ENCODE measurements around the gene CPVL. TPM values are rescaled to one million over a fixed set of nuclear protein-coding genes. Genes with fewer than 3 reads are reported as not detected.

The CPVL gene
- total and polyA plus RNA-seq, 7 experiments from 2014 or later = 0.32 to 88.3 (median 3.0) TPM

GRCh38 chr7:28955718-28956607 is 190.4 kb downstream of the CPVL start:
- ChIA-PET POLR2A (no interaction called here), CTCF (interaction anchor here (1.8 kb wide), 1 partner anchor 29 kb away, joined by 5 read pairs; no protein-coding TSS in a partner anchor)
- intact Hi-C loops (cut with micrococcal nuclease) = loop anchor here in 1 of 2 donors (1.0 to 10.0 kb wide), 2 partner anchors 150 to 1761 kb away; no protein-coding TSS in a partner anchor
- Histone ChIP-seq H3K36me3 (ENCODE audit: control insufficient read depth in 2 of 3, insufficient read depth in 3 of 3, low read length in 3 of 3) (no peaks in the 10 kb centered on the region), H3K4me3 (ENCODE audit: low read length) (no peak overlapping the region), H3K27ac (ENCODE audit: low read depth, low read length) (no peak overlapping the region), H3K27me3 (ENCODE audit: control insufficient read depth in 2 of 2, insufficient read depth in 2 of 2, low read length in 2 of 2) (no peaks in the 10 kb centered on the region), H3K4me1 (ENCODE audit: control insufficient read depth in 2 of 2, insufficient read depth in 2 of 2, low read length in 2 of 2) (peaks cover 0 to 3% of the 10 kb centered on the region in 2 donors), H3K9me3 (ENCODE audit: control insufficient read depth in 2 of 3, low read length in 3 of 3) (no peaks in the 10 kb centered on the region)
- Mint-ChIP-seq H3K9me3 (peaks cover 0 to 1% (median 0%) of the 10 kb centered on the region in 11 donors), H3K4me3 (peak overlapping the region in 5 of 10 donors; percentile 20 to 73 (median 49)), H3K27me3 (peaks cover 61 to 75% (median 68%) of the 10 kb centered on the region in 5 donors), H3K36me3 (no peaks in the 10 kb centered on the region), H3K27ac (no peak overlapping the region), H3K4me1 (peaks cover 4 to 12% (median 8%) of the 10 kb centered on the region in 7 donors)
- ATAC-seq (peak; percentile 47), DNase-seq (peak in 2 of 9 donors; percentile 17 to 37)

- Mint-ChIP-seq H3K27me3 (peaks cover 64 to 75% (median 67%) of the 10 kb centered on the region in 5 donors), H3K4me3 (peak overlapping the region in 4 of 10 donors; percentile 20 to 73 (median 50)), H3K36me3 (no peaks in the 10 kb centered on the region), H3K27ac (no peak overlapping the region), H3K9me3 (peaks cover 0 to 1% (median 0%) of the 10 kb centered on the region in 11 donors), H3K4me1 (peaks cover 4 to 12% (median 8%) of the 10 kb centered on the region in 7 donors)
- DNase-seq (no peak), ATAC-seq (no peak)
- Histone ChIP-seq H3K4me1 (ENCODE audit: control insufficient read depth in 2 of 2, insufficient read depth in 2 of 2, low read length in 2 of 2) (peaks cover 0 to 3% of the 10 kb centered on the region in 2 donors), H3K27me3 (ENCODE audit: control insufficient read depth in 2 of 2, insufficient read depth in 2 of 2, low read length in 2 of 2) (no peaks in the 10 kb centered on the region), H3K36me3 (ENCODE audit: control insufficient read depth in 2 of 3, insufficient read depth in 3 of 3, low read length in 3 of 3) (no peaks in the 10 kb centered on the region), H3K27ac (ENCODE audit: low read depth, low read length) (no peak overlapping the region), H3K9me3 (ENCODE audit: control insufficient read depth in 2 of 3, low read length in 3 of 3) (no peaks in the 10 kb centered on the region), H3K4me3 (ENCODE audit: low read length) (no peak overlapping the region)
- POLR2A ChIA-PET = no interaction called here
- CTCF ChIA-PET = no interaction called here
- intact Hi-C loops (cut with micrococcal nuclease) = loop anchor here in 1 of 2 donors (10.0 kb wide), 1 partner anchor 1761 kb away; no protein-coding TSS in a partner anchor
Observed at GRCh38 chr7:28955356-28955717, 191.0 kb downstream of the CPVL start.

GRCh38 chr7:28954946-28955345 is 191.4 kb downstream of the CPVL start:
- H3K9me3 Mint-ChIP-seq = no peaks in the 10 kb centered on the region
- no peaks in the 10 kb centered on the region for H3K36me3 Mint-ChIP-seq
- H3K9me3 ChIP-seq (ENCODE audit: control insufficient read depth in 2 of 3, low read length in 3 of 3) = no peaks in the 10 kb centered on the region
- peaks cover 4 to 12% (median 8%) of the 10 kb centered on the region in 7 donors for H3K4me1 Mint-ChIP-seq
- POLR2A ChIA-PET = no interaction called here
- CTCF ChIA-PET = no interaction called here
- no peak overlapping the region for H3K27ac ChIP-seq (ENCODE audit: low read depth, low read length)
- no peaks in the 10 kb centered on the region for H3K36me3 ChIP-seq (ENCODE audit: control insufficient read depth in 2 of 3, insufficient read depth in 3 of 3, low read length in 3 of 3)
- H3K4me1 ChIP-seq (ENCODE audit: control insufficient read depth in 2 of 2, insufficient read depth in 2 of 2, low read length in 2 of 2) = peaks cover 0 to 3% of the 10 kb centered on the region in 2 donors
- H3K27ac Mint-ChIP-seq = no peak overlapping the region
- no peaks in the 10 kb centered on the region for H3K27me3 ChIP-seq (ENCODE audit: control insufficient read depth in 2 of 2, insufficient read depth in 2 of 2, low read length in 2 of 2)
- DNase-seq = no peak
- intact Hi-C loops (cut with micrococcal nuclease) = loop anchor here in 1 of 2 donors (10.0 kb wide), 1 partner anchor 1760 kb away; no protein-coding TSS in a partner anchor
- no peak overlapping the region for H3K4me3 ChIP-seq (ENCODE audit: low read length)
- peaks cover 61 to 71% (median 66%) of the 10 kb centered on the region in 5 donors for H3K27me3 Mint-ChIP-seq
- no peak for ATAC-seq
- peak overlapping the region in 3 of 10 donors; percentile 20 to 73 (median 51) for H3K4me3 Mint-ChIP-seq

DNA sequence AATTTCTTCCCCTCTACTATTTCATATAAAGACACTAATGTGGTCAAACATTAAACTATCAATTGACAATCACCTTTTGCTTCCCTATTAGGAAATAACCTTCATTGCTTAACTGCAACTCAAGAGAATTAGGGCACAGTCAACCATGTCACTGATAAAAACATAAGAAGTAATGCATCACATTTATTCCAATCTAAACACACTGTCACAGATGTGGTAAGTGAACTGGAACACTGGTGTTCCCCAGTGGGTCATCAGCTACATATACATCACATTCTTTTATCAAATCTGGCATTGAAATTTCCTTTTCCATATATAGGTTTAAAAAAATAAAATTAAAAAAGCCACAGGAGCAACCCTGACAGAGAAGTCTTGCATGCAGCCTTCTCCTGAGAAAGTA is 191.9 kb downstream of the CPVL start:
- peaks cover 4 to 12% (median 8%) of the 10 kb centered on the region in 7 donors for H3K4me1 Mint-ChIP-seq
- intact Hi-C loops (cut with micrococcal nuclease) = loop anchor here in 1 of 2 donors (10.0 kb wide), 1 partner anchor 1760 kb away; no protein-coding TSS in a partner anchor
- no peaks in the 10 kb centered on the region for H3K9me3 ChIP-seq (ENCODE audit: control insufficient read depth in 2 of 3, low read length in 3 of 3)
- no peak overlapping the region for H3K4me3 Mint-ChIP-seq
- CTCF ChIA-PET = no interaction called here
- H3K27ac Mint-ChIP-seq = no peak overlapping the region
- ATAC-seq (no peak), DNase-seq (no peak)
- peaks cover 0 to 3% of the 10 kb centered on the region in 2 donors for H3K4me1 ChIP-seq (ENCODE audit: control insufficient read depth in 2 of 2, insufficient read depth in 2 of 2, low read length in 2 of 2)
- H3K27me3 Mint-ChIP-seq = peaks cover 57 to 67% (median 64%) of the 10 kb centered on the region in 5 donors
- POLR2A ChIA-PET = no interaction called here
- no peaks in the 10 kb centered on the region for H3K9me3 Mint-ChIP-seq
- H3K4me3 ChIP-seq (ENCODE audit: low read length) = no peak overlapping the region
- H3K27ac ChIP-seq (ENCODE audit: low read depth, low read length) = no peak overlapping the region
- no peaks in the 10 kb centered on the region for H3K27me3 ChIP-seq (ENCODE audit: control insufficient read depth in 2 of 2, insufficient read depth in 2 of 2, low read length in 2 of 2)
- no peaks in the 10 kb centered on the region for H3K36me3 Mint-ChIP-seq
- no peaks in the 10 kb centered on the region for H3K36me3 ChIP-seq (ENCODE audit: control insufficient read depth in 2 of 3, insufficient read depth in 3 of 3, low read length in 3 of 3)

DNA sequence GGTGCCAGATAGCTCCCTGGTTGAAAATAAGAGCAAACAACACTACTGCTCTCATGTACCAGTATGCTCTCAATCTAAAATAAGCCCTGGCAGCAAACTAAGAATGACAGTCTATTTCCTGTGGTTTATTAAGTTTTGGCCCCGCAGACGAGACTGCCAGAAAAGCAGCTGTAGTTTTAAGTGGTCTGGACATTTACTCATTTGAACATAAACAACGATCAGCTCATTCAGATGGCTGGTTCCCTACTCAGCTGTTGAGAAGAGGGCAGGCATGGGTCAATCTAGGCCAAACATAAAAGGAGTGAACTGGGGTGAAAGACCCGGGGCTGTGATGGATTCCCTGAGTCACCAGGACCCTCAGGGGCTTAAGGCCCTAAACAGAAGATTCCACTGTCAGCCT is 192.7 kb downstream of the CPVL start:
- H3K4me3 Mint-ChIP-seq = no peak overlapping the region
- H3K27ac ChIP-seq (ENCODE audit: low read depth, low read length) = no peak overlapping the region
- no peak overlapping the region for H3K4me3 ChIP-seq (ENCODE audit: low read length)
- H3K9me3 ChIP-seq (ENCODE audit: control insufficient read depth in 2 of 3, low read length in 3 of 3) = no peaks in the 10 kb centered on the region
- ATAC-seq (no peak), DNase-seq (no peak)
- ChIA-PET CTCF (no interaction called here), POLR2A (no interaction called here)
- no peak overlapping the region for H3K27ac Mint-ChIP-seq
- peaks cover 48 to 60% (median 57%) of the 10 kb centered on the region in 5 donors for H3K27me3 Mint-ChIP-seq
- H3K36me3 Mint-ChIP-seq = no peaks in the 10 kb centered on the region
- H3K4me1 Mint-ChIP-seq = peaks cover 4 to 12% (median 6%) of the 10 kb centered on the region in 7 donors
- no peaks in the 10 kb centered on the region for H3K27me3 ChIP-seq (ENCODE audit: control insufficient read depth in 2 of 2, insufficient read depth in 2 of 2, low read length in 2 of 2)
- H3K4me1 ChIP-seq (ENCODE audit: control insufficient read depth in 2 of 2, insufficient read depth in 2 of 2, low read length in 2 of 2) = peaks cover 0 to 3% of the 10 kb centered on the region in 2 donors
- H3K9me3 Mint-ChIP-seq = no peaks in the 10 kb centered on the region
- intact Hi-C loops (cut with micrococcal nuclease) = loop anchor here in 1 of 2 donors (10.0 kb wide), 1 partner anchor 1759 kb away; no protein-coding TSS in a partner anchor
- no peaks in the 10 kb centered on the region for H3K36me3 ChIP-seq (ENCODE audit: control insufficient read depth in 2 of 3, insufficient read depth in 3 of 3, low read length in 3 of 3)

Data from naive thymus-derived CD4-positive, alpha-beta T cell (primary cell).